HepG2 (cell line): ENCODE measurements around the gene SP5. TPM values are rescaled to one million over a fixed set of nuclear protein-coding genes. Genes with fewer than 3 reads are reported as not detected.

Source experiments
- EED ChIP-seq: sonication (generic); formaldehyde crosslinking; IDR thresholded peaks from 2 replicates; pipeline ENCODE4 v1.5.0; 2020; ENCODE audit warnings: mild to moderate bottlenecking, missing genetic modification reagents
- IRX3 ChIP-seq: sonication (generic); formaldehyde crosslinking; IDR thresholded peaks from 2 replicates; pipeline ENCODE4 v1.8.1; 2023; ENCODE audit warnings: mild to moderate bottlenecking, low read depth, missing genetic modification reagents, borderline replicate concordance
- MTF1 ChIP-seq: sonication (generic); formaldehyde crosslinking; IDR thresholded peaks from 2 replicates; pipeline ENCODE4 v1.5.0; 2020; ENCODE audit warnings: missing genetic modification reagents
- NCOA1 ChIP-seq: sonication (generic); formaldehyde crosslinking; IDR thresholded peaks from 2 replicates; pipeline ENCODE4 v1.9.0; 2021; ENCODE audit warnings: missing genetic modification reagents
- NFKB2 ChIP-seq: sonication (generic); formaldehyde crosslinking; IDR thresholded peaks from 2 replicates; pipeline ENCODE4 v1.4.0; 2020; ENCODE audit warnings: missing genetic modification reagents, borderline replicate concordance
- SIN3B ChIP-seq: fragments of 150-350 bp; IDR thresholded peaks from 2 replicates; pipeline ENCODE4 v1.6.1; 2014; ENCODE audit warnings: low read length
- SPEN ChIP-seq: sonication (generic); formaldehyde crosslinking; IDR thresholded peaks from 2 replicates; pipeline ENCODE4 v1.5.1; 2020; ENCODE audit warnings: low read depth, mild to moderate bottlenecking, missing genetic modification reagents
- TCF12 ChIP-seq, 2 experiments: fragments of 450-650 bp in 1 of 2; sonication (generic) in 1 of 2; formaldehyde crosslinking in 1 of 2; IDR thresholded peaks; 2 replicates each; pipeline versions ENCODE4 v1.6.1 to v1.8.0; 2017 to 2022; ENCODE audit warnings: antibody characterized with exemption in 1 of 2, mild to moderate bottlenecking in 1 of 2, missing genetic modification reagents in 1 of 2, moderate library complexity in 1 of 2
- THAP11 ChIP-seq: IDR thresholded peaks from 2 replicates; pipeline ENCODE4 v1.6.1; 2016; ENCODE audit warnings: missing biosample characterization, missing genetic modification reagents
- ZBTB8A ChIP-seq: sonication (generic); formaldehyde crosslinking; IDR thresholded peaks from 2 replicates; pipeline ENCODE4 v1.4.0; 2020; ENCODE audit warnings: mild to moderate bottlenecking, low read depth, missing genetic modification reagents, borderline replicate concordance
- ZHX2 ChIP-seq, 2 experiments: sonication (generic) in 1 of 2; formaldehyde crosslinking in 1 of 2; IDR thresholded peaks; 2 replicates each; pipeline versions ENCODE4 v1.6.1 to v1.9.0; 2014 to 2022; ENCODE audit warnings: antibody characterized with exemption in 1 of 2, borderline replicate concordance in 1 of 2, inconsistent platforms in 1 of 2, low read depth in 1 of 2, missing genetic modification reagents in 1 of 2
- ZNF317 ChIP-seq: sonication (generic); formaldehyde crosslinking; IDR thresholded peaks from 2 replicates; pipeline ENCODE4 v1.5.0; 2020; ENCODE audit warnings: mild to moderate bottlenecking, missing genetic modification reagents
- ZNF430 ChIP-seq: sonication (generic); formaldehyde crosslinking; IDR thresholded peaks from 2 replicates; pipeline ENCODE4 v1.9.0; 2021; ENCODE audit warnings: mild to moderate bottlenecking, missing genetic modification reagents
- ZNF557 ChIP-seq: sonication (generic); formaldehyde crosslinking; IDR thresholded peaks from 2 replicates; pipeline ENCODE4 v1.4.0; 2020; ENCODE audit warnings: missing genetic modification reagents
- ZNF572 ChIP-seq: sonication (generic); formaldehyde crosslinking; IDR thresholded peaks from 2 replicates; pipeline ENCODE4 v1.5.1; 2020; ENCODE audit warnings: mild to moderate bottlenecking, missing genetic modification reagents
- polyA plus RNA-seq, 8 experiments: library from polyadenylated mRNA; depleted of rRNA in 3 of 8; stranded (reverse) in 7 of 8; unstranded in 1 of 8; fragments of >200 nt; fragmentation: Illumina TruSeq in 4 of 8; extraction: Trizol in 4 of 8; gene quantifications; 2 replicates each; pipeline versions ENCODE4 v1.2.1 to v1.2.3, GENCODE V29; 2011 to 2016; ENCODE audit warnings: low read depth in 4 of 8, missing spikeins in 1 of 8, mixed read lengths in 1 of 8; ENCODE audit not compliant: insufficient read depth in 1 of 8
- total RNA-seq, 5 experiments: library from RNA; depleted of rRNA; stranded (reverse); fragments of >200 nt; fragmentation: Illumina TruSeq; extraction: Trizol; gene quantifications; 2 replicates each; pipeline ENCODE4 v1.2.3, GENCODE V29; 2016; ENCODE audit warnings: low read depth in 1 of 5
- TF ChIP-seq, protein P1 (sequence below): sonication (generic); formaldehyde crosslinking; IDR thresholded peaks from 2 replicates; pipeline ENCODE4 v1.8.0; 2022; ENCODE audit warnings: missing genetic modification reagents, mild to moderate bottlenecking, inconsistent platforms, borderline replicate concordance

Gene SP5
- total and polyA plus RNA-seq, 2 of the 13 experiments (the other 11 are each of a cell fraction or from before 2014, with no cell fraction given): 50.8 to 119 TPM

GRCh38 chr2:170717991-170718589 lies 3.0 kb downstream of the SP5 start (continued):
- TF ChIP-seq SPEN (CRISPR knock-in tag) (no peak), ZNF317 (CRISPR knock-in tag) (no peak), ZNF572 (CRISPR knock-in tag) (no peak), ZNF557 (CRISPR knock-in tag) (no peak), SIN3B (no peak), ZNF430 (CRISPR knock-in tag) (no peak), THAP11 (CRISPR knock-in tag) (no peak), NFKB2 (CRISPR knock-in tag) (no peak), TCF12 (IDR thresholded peaks at IDR 0.05) (no peak), TCF12 (CRISPR knock-in tag; IDR thresholded peaks at IDR 0.05) (no peak), EED (CRISPR knock-in tag) (no peak), ZBTB8A (no peak), NCOA1 (CRISPR knock-in tag) (no peak), ZHX2 (IDR thresholded peaks at IDR 0.05; ENCODE audit: low read depth) (no peak), ZHX2 (CRISPR knock-in tag; IDR thresholded peaks at IDR 0.05; ENCODE audit: borderline replicate concordance) (no peak), MTF1 (CRISPR knock-in tag) (no peak), IRX3 (no peak)
- TF ChIP-seq, protein P1, sequence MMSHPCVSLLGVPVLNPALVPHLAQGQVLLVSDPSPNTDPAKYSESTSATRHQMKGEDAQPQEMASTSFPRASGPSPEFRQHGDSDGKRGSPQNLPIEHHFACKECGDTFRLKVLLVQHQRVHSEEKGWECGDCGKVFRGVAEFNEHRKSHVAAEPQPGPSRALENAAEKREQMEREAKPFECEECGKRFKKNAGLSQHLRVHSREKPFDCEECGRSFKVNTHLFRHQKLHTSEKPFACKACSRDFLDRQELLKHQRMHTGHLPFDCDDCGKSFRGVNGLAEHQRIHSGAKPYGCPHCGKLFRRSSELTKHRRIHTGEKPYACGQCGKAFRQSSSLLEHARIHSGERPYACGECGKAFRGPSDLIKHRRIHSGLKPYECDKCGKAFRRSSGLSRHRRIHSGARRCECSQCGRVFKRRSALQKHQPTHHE (CRISPR knock-in tag): no peak
